IMR-90 (cell line): ENCODE data around the gene PTPN4. TPM values are rescaled to one million over a fixed set of nuclear protein-coding genes. Genes with fewer than 3 reads are reported as not detected.

Experiments used
- ATAC-seq: fragments of 200-7000 bp; cut with Tn5 transposase; 2 replicates; pipeline ENCODE4 v1.9.1; 2020; ENCODE audit warnings: low read depth, mild to moderate bottlenecking, moderate library complexity
- BruUV-seq: library from RNA; stranded (reverse); fragments of 400-500 nt; replicated peaks from 2 replicates; lab custom pipeline; 2021; lab: Mats Ljungman, UMichigan
- CTCF ChIA-PET: fragments of 300-600 bp; formaldehyde crosslinking; extraction: SDS; loops from one replicate; lab custom pipeline; 2021; ENCODE audit warnings: antibody characterized with exemption; lab: Yijun Ruan, JAX
- POLR2A ChIA-PET: fragments of 300-600 bp; sonication (Branson Sonifier 250); formaldehyde crosslinking; loops from one replicate; lab custom pipeline; 2022; ENCODE audit warnings: antibody characterized with exemption; ENCODE audit not compliant: unreplicated experiment; lab: Charles Lee
- DNase-seq: peaks from one replicate; pipeline ENCODE4 v3.0.0; 2013
- H2AFZ ChIP-seq: replicated peaks from 2 replicates; pipeline ENCODE3; 2013; ENCODE audit warnings: low read length, mild to moderate bottlenecking; ENCODE audit not compliant: poor library complexity
- H2AK5ac ChIP-seq: 2 replicates; pipeline ENCODE4 v1.6.1; 2013; ENCODE audit warnings: low read depth, low read length, inconsistent platforms
- H2AK9ac ChIP-seq: replicated peaks from 2 replicates; pipeline ENCODE3; 2013; ENCODE audit warnings: mild to moderate bottlenecking, low read depth, low read length, moderate library complexity; ENCODE audit not compliant: poor library complexity
- H2BK120ac ChIP-seq: 2 replicates; pipeline ENCODE4 v1.6.1; 2013; ENCODE audit warnings: low read depth, low read length, inconsistent platforms
- H2BK15ac ChIP-seq: 3 replicates; pipeline ENCODE4 v1.6.1; 2013; ENCODE audit warnings: low read depth, low read length, inconsistent platforms
- H2BK20ac ChIP-seq: 2 replicates; pipeline ENCODE4 v1.6.1; 2013; ENCODE audit warnings: low read depth, mild to moderate bottlenecking, inconsistent platforms, low read length, moderate library complexity
- H2BK5ac ChIP-seq: 2 replicates; pipeline ENCODE4 v1.6.1; 2013; ENCODE audit warnings: mild to moderate bottlenecking, low read depth, low read length, inconsistent platforms; ENCODE audit not compliant: poor library complexity, severe bottlenecking
- H3K14ac ChIP-seq: replicated peaks from 2 replicates; pipeline ENCODE4 v1.6.1; 2013; ENCODE audit warnings: low read depth, low read length, inconsistent platforms
- H3K18ac ChIP-seq: 2 replicates; pipeline ENCODE4 v1.6.1; 2013; ENCODE audit warnings: low read depth, low read length, control low read depth
- H3K23ac ChIP-seq: 2 replicates; pipeline ENCODE4 v1.6.1; 2013; ENCODE audit warnings: low read depth, low read length, inconsistent platforms
- H3K27ac ChIP-seq: 2 replicates; pipeline ENCODE4 v1.5.1; 2013; ENCODE audit warnings: mild to moderate bottlenecking, control low read depth, low read length; ENCODE audit not compliant: insufficient read depth
- H3K27me3 ChIP-seq: 2 replicates; pipeline ENCODE4 v1.6.1; 2013; ENCODE audit warnings: low read length; ENCODE audit not compliant: control insufficient read depth, insufficient read depth
- H3K36me3 ChIP-seq: 2 replicates; pipeline ENCODE4 v1.6.1; 2013; ENCODE audit warnings: low read length, mixed read lengths; ENCODE audit not compliant: control insufficient read depth, insufficient read depth
- H3K4ac ChIP-seq: 2 replicates; pipeline ENCODE4 v1.6.1; 2013; ENCODE audit warnings: low read depth, low read length, inconsistent platforms
- H3K4me1 ChIP-seq: 2 replicates; pipeline ENCODE4 v1.6.1; 2013; ENCODE audit warnings: low read length, mixed read lengths; ENCODE audit not compliant: control insufficient read depth, insufficient read depth
- H3K4me2 ChIP-seq: 2 replicates; pipeline ENCODE4 v1.6.1; 2013; ENCODE audit warnings: low read depth, mild to moderate bottlenecking, control low read depth, low read length, moderate library complexity
- H3K4me3 ChIP-seq: 2 replicates; pipeline ENCODE4 v1.5.1; 2013; ENCODE audit warnings: low read depth, mild to moderate bottlenecking, control low read depth, low read length, moderate library complexity; ENCODE audit not compliant: insufficient read depth
- H3K56ac ChIP-seq: 2 replicates; pipeline ENCODE4 v1.6.1; 2013; ENCODE audit warnings: low read length, inconsistent platforms; ENCODE audit not compliant: insufficient read depth; ENCODE audit errors: extremely low read depth
- H3K79me1 ChIP-seq, 2 experiments: 2 replicates each; pipeline ENCODE4 v1.6.1; 2013; ENCODE audit warnings: low read length in 2 of 2, inconsistent platforms in 1 of 2, low read depth in 1 of 2
- H3K9ac ChIP-seq: 2 replicates; pipeline ENCODE4 v1.6.1; 2013; ENCODE audit warnings: low read depth, low read length, control low read depth
- H3K9me1 ChIP-seq: 2 replicates; pipeline ENCODE4 v1.6.1; 2013; ENCODE audit warnings: low read length, inconsistent platforms; ENCODE audit not compliant: insufficient read depth
- H3K9me3 ChIP-seq: 2 replicates; pipeline ENCODE4 v1.6.1; 2013; ENCODE audit warnings: low read length; ENCODE audit not compliant: control insufficient read depth, insufficient read depth
- H4K20me1 ChIP-seq: 2 replicates; pipeline ENCODE4 v1.6.1; 2013; ENCODE audit warnings: low read length, inconsistent platforms; ENCODE audit not compliant: insufficient read depth
- H4K5ac ChIP-seq: 2 replicates; pipeline ENCODE4 v1.6.1; 2013; ENCODE audit warnings: mild to moderate bottlenecking, low read depth, low read length, control low read depth
- H4K8ac ChIP-seq, 2 experiments: 2 replicates each; pipeline ENCODE4 v1.6.1; 2013; ENCODE audit warnings: low read depth in 2 of 2, low read length in 2 of 2, control low read depth in 1 of 2, inconsistent platforms in 1 of 2
- H4K91ac ChIP-seq: 2 replicates; pipeline ENCODE4 v1.6.1; 2013; ENCODE audit warnings: low read depth, low read length, inconsistent platforms; ENCODE audit not compliant: insufficient read depth
- BHLHE40 ChIP-seq: fragments of 150-350 bp; IDR thresholded peaks from 2 replicates; pipeline ENCODE4 v1.6.1; 2016; ENCODE audit warnings: mild to moderate bottlenecking, low read depth, low read length
- ELK1 ChIP-seq: fragments of 150-350 bp; IDR thresholded peaks from 2 replicates; pipeline ENCODE4 v1.6.1; 2016; ENCODE audit warnings: low read depth, mild to moderate bottlenecking, low read length, moderate library complexity, borderline replicate concordance
- FOS ChIP-seq: fragments of 150-350 bp; IDR thresholded peaks from 2 replicates; pipeline ENCODE4 v1.6.1; 2016; ENCODE audit warnings: low read depth, low read length
- RAD21 ChIP-seq: IDR thresholded peaks from 2 replicates; pipeline ENCODE4 v1.6.1; 2012; ENCODE audit warnings: low read length, improper control_type of control experiment
- RCOR1 ChIP-seq: IDR thresholded peaks from 2 replicates; pipeline ENCODE4 v1.6.1; 2012; ENCODE audit warnings: mild to moderate bottlenecking, low read length, improper control_type of control experiment; ENCODE audit not compliant: insufficient replicate concordance
- SMC3 ChIP-seq: fragments of 150-350 bp; IDR thresholded peaks from 2 replicates; pipeline ENCODE4 v1.6.1; 2016; ENCODE audit warnings: low read depth, mild to moderate bottlenecking, antibody characterized with exemption, low read length, moderate library complexity
- USF2 ChIP-seq: fragments of 150-350 bp; IDR thresholded peaks from 2 replicates; pipeline ENCODE4 v1.6.1; 2017; ENCODE audit warnings: mild to moderate bottlenecking, antibody characterized with exemption, low read length, low read depth
- WGBS, 2 experiments: methylation state at CpG; one replicate each; pipeline versions ENCODE4 v1.1.5 to v1.1.7; 2013; ENCODE audit warnings: missing lambda C conversion rate in 2 of 2; ENCODE audit not compliant: insufficient read length in 1 of 2; ENCODE audit errors: extremely low coverage in 2 of 2; 5-methylcytosine and 5-hydroxymethylcytosine counted together
- dilution Hi-C: fragments of 300-500 bp; cut with HindIII; formaldehyde crosslinking; loops from one replicate; pipeline ENCODE4 v1.14.3; 2018; ENCODE audit warnings: low sequenced_read_pairs; ENCODE audit not compliant: unreplicated experiment
- in situ Hi-C: fragments of 300-500 bp; cut with MboI; formaldehyde crosslinking; loops from 3 replicates; pipeline ENCODE4 v1.14.3; 2019; ENCODE audit warnings: low sequenced_read_pairs, inconsistent platforms, mixed read lengths
- intact Hi-C: fragments of 100-400 bp; cut with micrococcal nuclease; formaldehyde crosslinking; loops from 2 replicates; pipeline ENCODE4 v1.10.0; 2022
- polyA plus RNA-seq, 3 experiments: library from polyadenylated mRNA; depleted of rRNA; stranded (reverse); fragments of >200 nt; gene quantifications; 2 replicates each; pipeline ENCODE4 v1.2.3, GENCODE V29; 2012; ENCODE audit warnings: low replicate concordance in 1 of 3
- total RNA-seq: library from RNA; depleted of rRNA; stranded (reverse); fragments of >200 nt; gene quantifications from 2 replicates; pipeline ENCODE4 v1.2.3, GENCODE V29; 2012

Gene PTPN4
- total and polyA plus RNA-seq, 2 of the 4 experiments (the other 2 are of a cell fraction) = 2.9 to 19.2 TPM

DNA sequence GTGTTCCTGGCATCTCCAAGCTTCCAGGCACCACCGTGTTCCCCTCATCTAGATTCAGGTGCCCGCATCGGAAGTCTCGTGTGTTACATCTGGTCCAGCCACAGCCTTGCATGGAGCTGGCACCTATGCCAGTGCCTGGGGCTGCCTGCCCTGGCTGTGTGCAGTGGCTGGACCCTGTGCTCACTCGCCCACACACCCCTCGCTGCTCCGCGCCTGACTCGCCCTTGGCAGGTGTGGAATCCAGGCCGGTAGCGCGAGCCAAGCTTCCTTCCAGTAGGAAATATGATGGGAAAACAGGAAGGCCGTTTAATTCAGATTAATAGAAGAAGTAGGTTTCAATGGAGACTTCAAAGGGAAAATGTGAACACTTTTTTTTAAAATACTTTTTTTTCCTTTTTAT lies 78.0 kb downstream of the PTPN4 start:
- no TSS peak for BruUV-seq

More for the DNA sequence above, 78.0 kb downstream of the PTPN4 start:
- H3K23ac ChIP-seq = no peak overlapping the region
- H2BK5ac ChIP-seq = no peak overlapping the region
- H4K5ac ChIP-seq = no peak overlapping the region
- no peak overlapping the region for H3K4me2 ChIP-seq
- no peak overlapping the region for H3K14ac ChIP-seq
- ATAC-seq = no peak
- H3K56ac ChIP-seq = no peak overlapping the region
- intact Hi-C loops (no loop called here), dilution Hi-C loops (no loop called here), in situ Hi-C loops (no loop called here)
- H2AFZ ChIP-seq = no peak overlapping the region
- no peak overlapping the region for H3K9ac ChIP-seq
- no peak overlapping the region for H3K18ac ChIP-seq
- 94% methylated on average over 4 of the region's 13 CpGs; no CpG with 5 or more reads in 1 of the 2 experiments for WGBS, 2 experiments
- 0 out of 2 replicates have a peak, but pooled peaks cover 2% of the 10 kb centered on the region for H3K9me1 ChIP-seq
- no peaks in the 10 kb centered on the region for H4K20me1 ChIP-seq
- DNase-seq = no peak
- H3K79me1 ChIP-seq = peaks cover 0 to 4% of the 10 kb centered on the region in 2 experiments; a peak in 2 of 4 replicates
- ChIA-PET POLR2A (no interaction called here), CTCF (interaction anchor here (1.3 kb wide), 1 partner anchor 9 kb away, joined by 3 read pairs; no protein-coding TSS in a partner anchor)
- H4K91ac ChIP-seq = no peak overlapping the region
- TF ChIP-seq ELK1 (no peak), BHLHE40 (no peak), FOS (no peak), USF2 (no peak), RCOR1 (no peak), SMC3 (no peak), RAD21 (no peak)
- no peak overlapping the region for H2AK5ac ChIP-seq
- no peaks in the 10 kb centered on the region for H3K9me3 ChIP-seq
- H3K27me3 ChIP-seq = no peaks in the 10 kb centered on the region
- H2BK15ac ChIP-seq = no peak overlapping the region
- H3K4ac ChIP-seq = no peak overlapping the region
- no peaks in the 10 kb centered on the region for H3K36me3 ChIP-seq
- H3K4me3 ChIP-seq = no peak overlapping the region
- H2BK20ac ChIP-seq = no peak overlapping the region
- no peak overlapping the region for H4K8ac ChIP-seq
- no peak overlapping the region for H3K27ac ChIP-seq
- no peak overlapping the region for H2BK120ac ChIP-seq
- 0 out of 2 replicates have a peak, but pooled peaks cover 2% of the 10 kb centered on the region for H3K4me1 ChIP-seq
- H2AK9ac ChIP-seq = no peak overlapping the region
